Uterus (tissue), 4 donors: ENCODE measurements around the gene PCDH8. TPM values are rescaled to one million over a fixed set of nuclear protein-coding genes. Genes with fewer than 3 reads are reported as not detected.
"Not testable (repeated sequence)": the region's sequence is repeated elsewhere in the genome, so short reads cannot be mapped to it uniquely, and the experiment has no call there.

Experiments
- DNase-seq, 2 donors: peaks; one replicate each; pipeline ENCODE4 v3.0.0-alpha.2; 2019 to 2020
- H3K27ac ChIP-seq, 2 donors: fragments of 200-600 bp; sonication (generic); 1 replicate in 1 of 2; 2 replicates in 1 of 2; pipeline ENCODE4 v1.5.1; 2016 to 2018
- H3K27me3 ChIP-seq, 2 donors: fragments of 200-600 bp; sonication (generic); one replicate each; pipeline ENCODE4 v1.5.1; 2018 to 2019; ENCODE audit warnings: control low read depth in 1 of 2
- H3K36me3 ChIP-seq, 2 donors: fragments of 200-600 bp; sonication (generic); one replicate each; pipeline ENCODE4 v1.5.1; 2019; ENCODE audit warnings: control low read depth in 1 of 2
- H3K4me1 ChIP-seq, 2 donors: fragments of 200-600 bp; sonication (generic); one replicate each; pipeline ENCODE4 v1.5.1; 2018 to 2019; ENCODE audit warnings: control low read depth in 1 of 2
- H3K4me3 ChIP-seq, 2 donors: fragments of 200-600 bp; sonication (generic); 1 replicate in 1 of 2; 2 replicates in 1 of 2; pipeline ENCODE4 v1.5.1; 2018 to 2019; ENCODE audit warnings: mild to moderate bottlenecking in 1 of 2
- H3K9me3 ChIP-seq, 2 donors: fragments of 200-600 bp; sonication (generic); one replicate each; pipeline ENCODE4 v1.5.1; 2019; ENCODE audit warnings: control low read depth in 1 of 2
- CTCF ChIP-seq, 4 experiments: fragments of 200-600 bp in 2 of 4; fragments of 450-650 bp in 2 of 4; sonication (generic) in 2 of 4; IDR thresholded peaks; one replicate each; pipeline ENCODE4 v1.5.1; 2016 to 2019; ENCODE audit warnings: antibody characterized with exemption in 4 of 4, mild to moderate bottlenecking in 2 of 4, moderate library complexity in 1 of 4
- POLR2A ChIP-seq, 2 donors: fragments of 450-650 bp; IDR thresholded peaks; one replicate each; pipeline ENCODE4 v1.6.1; 2016; ENCODE audit warnings: antibody characterized with exemption in 2 of 2, mild to moderate bottlenecking in 1 of 2, moderate library complexity in 1 of 2
- intact Hi-C: fragments of 100-400 bp; cut with DNase I; formaldehyde crosslinking; loops from one replicate; pipeline ENCODE4 v1.15.1; 2023; ENCODE audit warnings: low total_unique reads
- total RNA-seq, 4 donors: library from RNA; depleted of rRNA in 3 of 4; stranded (reverse); fragments of >200 nt in 3 of 4; gene quantifications; one replicate each; pipeline versions ENCODE4 v1.1.0 to v1.2.4, GENCODE V29; 2014 to 2023
- donor health status: DM: yes; HTN: yes; CAD: no.

PCDH8 gene
- total RNA-seq, 4 donors from 2014 or later: 0.62 TPM; not detected in 3

- no peak for TF ChIP-seq CTCF (IDR thresholded peaks at IDR 0.05)
- no peak for TF ChIP-seq POLR2A (IDR thresholded peaks at IDR 0.05)
- Histone ChIP-seq H3K27ac (no peak overlapping the region), H3K4me3 (no peak overlapping the region), H3K27me3 (no peaks in the 10 kb centered on the region), H3K36me3 (no peaks in the 10 kb centered on the region), H3K4me1 (no peaks in the 10 kb centered on the region), H3K9me3 (no peaks in the 10 kb centered on the region)
- intact Hi-C loops: no loop called here
- DNase-seq: no peak
Observed at GRCh38 chr13:52833296-52833875, 15.1 kb downstream of the PCDH8 start.

- no peak for DNase-seq
- Histone ChIP-seq H3K27me3 (no peaks in the 10 kb centered on the region), H3K36me3 (no peaks in the 10 kb centered on the region), H3K4me3 (no peak overlapping the region), H3K27ac (no peak overlapping the region), H3K9me3 (no peaks in the 10 kb centered on the region), H3K4me1 (no peaks in the 10 kb centered on the region)
- TF ChIP-seq POLR2A (IDR thresholded peaks at IDR 0.05): no peak
- TF ChIP-seq CTCF (IDR thresholded peaks at IDR 0.05): no peak
- intact Hi-C loops: no loop called here
Observed at GRCh38 chr13:52832313-52832712, 16.1 kb downstream of the PCDH8 start.

- Histone ChIP-seq H3K9me3 (no peaks in the 10 kb centered on the region), H3K27ac (no peak overlapping the region)
Observed at GRCh38 chr13:52830946-52831345, 17.5 kb downstream of the PCDH8 start.

GRCh38 chr13:52827839-52828238 is 20.6 kb downstream of the PCDH8 start:
- no peaks in the 10 kb centered on the region for H3K36me3 ChIP-seq
- DNase-seq: no peak
- no peaks in the 10 kb centered on the region for H3K4me1 ChIP-seq
- H3K9me3 ChIP-seq: no peaks in the 10 kb centered on the region
- intact Hi-C loops: no loop called here
- peaks cover 0 to 4% of the 10 kb centered on the region in 2 donors for H3K27me3 ChIP-seq
- no peak overlapping the region for H3K27ac ChIP-seq
- no peak for TF ChIP-seq CTCF (IDR thresholded peaks at IDR 0.05)
- no peak for TF ChIP-seq POLR2A (IDR thresholded peaks at IDR 0.05)
- H3K4me3 ChIP-seq: no peak overlapping the region

More at GRCh38 chr13:52830946-52831345, 17.5 kb downstream of the PCDH8 start:
- intact Hi-C loops: no loop called here
- DNase-seq: no peak
- no peaks in the 10 kb centered on the region for H3K4me1 ChIP-seq
- no peaks in the 10 kb centered on the region for H3K27me3 ChIP-seq
- H3K36me3 ChIP-seq: no peaks in the 10 kb centered on the region
- no peak for TF ChIP-seq POLR2A (IDR thresholded peaks at IDR 0.05)
- TF ChIP-seq CTCF (IDR thresholded peaks at IDR 0.05): no peak
- no peak overlapping the region for H3K4me3 ChIP-seq

GRCh38 chr13:52817886-52818285 is 30.6 kb downstream of the PCDH8 start:
- DNase-seq, H3K27me3 ChIP-seq, H3K4me3 ChIP-seq, H3K4me1 ChIP-seq, H3K27ac ChIP-seq, intact Hi-C loops, H3K9me3 ChIP-seq, H3K36me3 ChIP-seq: not testable (repeated sequence)

- no peaks in the 10 kb centered on the region for H3K27me3 ChIP-seq
- no peaks in the 10 kb centered on the region for H3K9me3 ChIP-seq
- DNase-seq: no peak
- H3K4me3 ChIP-seq: no peak overlapping the region
- TF ChIP-seq CTCF (IDR thresholded peaks at IDR 0.05) (no peak), POLR2A (IDR thresholded peaks at IDR 0.05) (no peak)
- no peaks in the 10 kb centered on the region for H3K36me3 ChIP-seq
- intact Hi-C loops: no loop called here
- no peak overlapping the region for H3K27ac ChIP-seq
- H3K4me1 ChIP-seq: no peaks in the 10 kb centered on the region
Observed at GRCh38 chr13:52815330-52815729, 33.1 kb downstream of the PCDH8 start.
